Ishikawa (cell line): ENCODE measurements around the gene ASF1A.

Experiments used
- CEBPB ChIP-seq: IDR thresholded peaks from 2 replicates; pipeline ENCODE4 v1.6.1; 2012
- CREB1 ChIP-seq: IDR thresholded peaks from 2 replicates; pipeline ENCODE4 v1.6.1; 2012; ENCODE audit warnings: low read depth
- EGR1 ChIP-seq: IDR thresholded peaks from 2 replicates; pipeline ENCODE4 v1.6.1; 2012
- EP300 ChIP-seq: IDR thresholded peaks from 2 replicates; pipeline ENCODE4 v1.6.1; 2012; ENCODE audit warnings: borderline replicate concordance
- FOXM1 ChIP-seq: IDR thresholded peaks from 2 replicates; pipeline ENCODE4 v1.6.1; 2012; ENCODE audit warnings: low read depth, borderline replicate concordance
- MAX ChIP-seq: IDR thresholded peaks from 2 replicates; pipeline ENCODE4 v1.6.1; 2012
- NFIC ChIP-seq: IDR thresholded peaks from 2 replicates; pipeline ENCODE4 v1.6.1; 2012
- RAD21 ChIP-seq: IDR thresholded peaks from 2 replicates; pipeline ENCODE4 v1.6.1; 2012; ENCODE audit warnings: low read depth
- REST ChIP-seq: IDR thresholded peaks from 2 replicates; pipeline ENCODE4 v1.6.1; 2012; ENCODE audit warnings: low read depth, mild to moderate bottlenecking
- TAF1 ChIP-seq: IDR thresholded peaks from 2 replicates; pipeline ENCODE4 v1.6.1; 2012; ENCODE audit warnings: low read depth, mild to moderate bottlenecking
- TCF12 ChIP-seq: IDR thresholded peaks from 2 replicates; pipeline ENCODE4 v1.6.1; 2012; ENCODE audit warnings: low read depth
- TEAD4 ChIP-seq: IDR thresholded peaks from 2 replicates; pipeline ENCODE4 v1.6.1; 2012
- USF1 ChIP-seq: IDR thresholded peaks from 2 replicates; pipeline ENCODE4 v1.6.1; 2012
- YY1 ChIP-seq: IDR thresholded peaks from 2 replicates; pipeline ENCODE4 v1.6.1; 2012; ENCODE audit warnings: low read depth
- ZBTB7A ChIP-seq: IDR thresholded peaks from 2 replicates; pipeline ENCODE4 v1.6.1; 2012; ENCODE audit warnings: low read depth

The ASF1A gene

GRCh38 chr6:118864341-118865099 is 29.4 kb upstream of the ASF1A start:
- TF ChIP-seq CEBPB (no peak), RAD21 (no peak), ZBTB7A (no peak), NFIC (no peak), FOXM1 (no peak), MAX (no peak), TAF1 (no peak), CREB1 (no peak)

GRCh38 chr6:118865100-118865391 is 28.9 kb upstream of the ASF1A start:
- no peak for TF ChIP-seq CEBPB
- no peak for TF ChIP-seq TAF1
- no peak for TF ChIP-seq ZBTB7A
- no peak for TF ChIP-seq MAX
- no peak for TF ChIP-seq USF1
- TF ChIP-seq CREB1, result no peak
- no peak for TF ChIP-seq RAD21
- no peak for TF ChIP-seq TCF12
- no peak for TF ChIP-seq YY1

- TF ChIP-seq ZBTB7A (no peak), YY1 (no peak), USF1 (no peak), CEBPB (no peak)
Observed at GRCh38 chr6:118867181-118867580, 26.8 kb upstream of the ASF1A start.

GRCh38 chr6:118869350-118869749 is 24.6 kb upstream of the ASF1A start:
- TF ChIP-seq YY1, result no peak
- TF ChIP-seq USF1, result no peak
- TF ChIP-seq TEAD4, result no peak
- TF ChIP-seq EP300, result no peak
- no peak for TF ChIP-seq EGR1
- no peak for TF ChIP-seq TCF12
- TF ChIP-seq MAX, result no peak
- TF ChIP-seq RAD21, result no peak
- TF ChIP-seq NFIC, result no peak
- no peak for TF ChIP-seq CREB1
- no peak for TF ChIP-seq REST
- TF ChIP-seq CEBPB, result no peak

GRCh38 chr6:118869894-118870589 is 23.9 kb upstream of the ASF1A start:
- TF ChIP-seq TEAD4 (no peak), RAD21 (no peak), CREB1 (no peak)

GRCh38 chr6:118871331-118871730 is 22.6 kb upstream of the ASF1A start:
- TF ChIP-seq FOXM1 (no peak), ZBTB7A (no peak), EP300 (no peak), YY1 (no peak)

- TF ChIP-seq MAX (no peak), TCF12 (no peak), FOXM1 (no peak), TAF1 (no peak)
Observed at GRCh38 chr6:118872318-118872717, 21.6 kb upstream of the ASF1A start.

GRCh38 chr6:118872726-118873125 is 21.2 kb upstream of the ASF1A start:
- TF ChIP-seq CEBPB (no peak), NFIC (no peak), ZBTB7A (no peak), TAF1 (no peak), RAD21 (no peak), TEAD4 (no peak), FOXM1 (no peak), REST (no peak), CREB1 (no peak), TCF12 (no peak), USF1 (no peak), MAX (no peak), EGR1 (no peak), EP300 (no peak), YY1 (no peak)
